WERI-Rb-1 (cell line): ENCODE measurements around the gene FKBP5.
"Not testable (repeated sequence)": the region's sequence is repeated elsewhere in the genome, so short reads cannot be mapped to it uniquely, and the experiment has no call there.

Experiments
- DNase-seq: peaks from one replicate; pipeline ENCODE4 v3.0.0-alpha.2; 2020
- H3K27ac ChIP-seq: fragments of 250-450 bp; sonication (Bioruptor Pico); 2 replicates; pipeline ENCODE4 v1.5.1; 2020; ENCODE audit warnings: mild to moderate bottlenecking, moderate library complexity
- H3K27me3 ChIP-seq: fragments of 250-450 bp; sonication (Bioruptor Pico); 2 replicates; pipeline ENCODE4 v1.5.1; 2021; ENCODE audit warnings: mild to moderate bottlenecking, low read depth, moderate library complexity; ENCODE audit not compliant: insufficient read depth, severe bottlenecking
- H3K36me3 ChIP-seq: fragments of 250-450 bp; sonication (Bioruptor Pico); 2 replicates; pipeline ENCODE4 v1.5.1; 2020; ENCODE audit warnings: mild to moderate bottlenecking, moderate library complexity
- H3K4me3 ChIP-seq: 2 replicates; pipeline ENCODE4 v1.5.1; 2011; ENCODE audit warnings: low read depth, mild to moderate bottlenecking, control low read depth, low read length
- H3K9me3 ChIP-seq: fragments of 250-450 bp; sonication (Bioruptor Pico); 2 replicates; pipeline ENCODE4 v1.5.1; 2021; ENCODE audit warnings: mild to moderate bottlenecking, moderate library complexity; ENCODE audit not compliant: severe bottlenecking
- CTCF ChIP-seq: IDR thresholded peaks from 2 replicates; pipeline ENCODE4 v1.5.1; 2011; ENCODE audit warnings: low read depth, mild to moderate bottlenecking, control low read depth, inconsistent platforms, low read length

FKBP5 gene

GRCh38 chr6:35580836-35581235, 107.9 kb downstream of the FKBP5 start:
- no peaks in the 10 kb centered on the region for H3K27me3 ChIP-seq
- H3K4me3 ChIP-seq, result no peak overlapping the region
- H3K27ac ChIP-seq, result peak overlapping the region; percentile 90
- peaks cover 26% of the 10 kb centered on the region for H3K36me3 ChIP-seq
- no peak for DNase-seq
- TF ChIP-seq CTCF, result no peak
- no peaks in the 10 kb centered on the region for H3K9me3 ChIP-seq

GRCh38 chr6:35576682-35577081, 112.0 kb downstream of the FKBP5 start:
- no peaks in the 10 kb centered on the region for H3K27me3 ChIP-seq

GRCh38 chr6:35573495-35574110, 115.1 kb downstream of the FKBP5 start:
- H3K36me3 ChIP-seq, result peaks cover 51% of the 10 kb centered on the region
- no peak for DNase-seq
- no peak overlapping the region for H3K27ac ChIP-seq
- H3K9me3 ChIP-seq, result no peaks in the 10 kb centered on the region
- no peaks in the 10 kb centered on the region for H3K27me3 ChIP-seq
- no peak overlapping the region for H3K4me3 ChIP-seq
- no peak for TF ChIP-seq CTCF

More at GRCh38 chr6:35576682-35577081, 112.0 kb downstream of the FKBP5 start:
- no peaks in the 10 kb centered on the region for H3K9me3 ChIP-seq
- H3K4me3 ChIP-seq, result no peak overlapping the region
- no peak overlapping the region for H3K27ac ChIP-seq
- no peak for DNase-seq
- peaks cover 55% of the 10 kb centered on the region for H3K36me3 ChIP-seq
- TF ChIP-seq CTCF, result no peak

- peaks cover 35% of the 10 kb centered on the region for H3K36me3 ChIP-seq
- DNase-seq, H3K27me3 ChIP-seq, H3K4me3 ChIP-seq, H3K27ac ChIP-seq: not testable (repeated sequence)
- H3K9me3 ChIP-seq, result peaks cover 12% of the 10 kb centered on the region
These were observed 117.8 kb downstream of the FKBP5 start for GRCh38 chr6:35570885-35571330.

GRCh38 chr6:35569011-35569461, 119.7 kb downstream of the FKBP5 start:
- H3K27me3 ChIP-seq, result no peaks in the 10 kb centered on the region
- peak; percentile 86 for DNase-seq
- H3K9me3 ChIP-seq, result peaks cover 12% of the 10 kb centered on the region
- no peak overlapping the region for H3K4me3 ChIP-seq
- TF ChIP-seq CTCF, result peak; percentile 98
- peak overlapping the region; percentile 55 for H3K27ac ChIP-seq
- peaks cover 16% of the 10 kb centered on the region for H3K36me3 ChIP-seq

GRCh38 chr6:35566794-35567193, 121.9 kb downstream of the FKBP5 start:
- DNase-seq, result no peak
- no peak for TF ChIP-seq CTCF
- Histone ChIP-seq H3K27ac (no peak overlapping the region), H3K36me3 (peaks cover 4% of the 10 kb centered on the region; the same call in 1 of the 2 replicates), H3K4me3 (no peak overlapping the region), H3K27me3 (no peaks in the 10 kb centered on the region), H3K9me3 (peaks cover 12% of the 10 kb centered on the region)
